ENCODE data around the gene LSM4. TPM values are rescaled to one million over a fixed set of nuclear protein-coding genes. Genes with fewer than 3 reads are reported as not detected.
"Not testable (repeated sequence)": the region's sequence is repeated elsewhere in the genome, so short reads cannot be mapped to it uniquely, and the experiment has no call there.

Gene LSM4
- total RNA-seq, result 10 to 100 TPM; 74.8 to 90.2 TPM

DNA sequence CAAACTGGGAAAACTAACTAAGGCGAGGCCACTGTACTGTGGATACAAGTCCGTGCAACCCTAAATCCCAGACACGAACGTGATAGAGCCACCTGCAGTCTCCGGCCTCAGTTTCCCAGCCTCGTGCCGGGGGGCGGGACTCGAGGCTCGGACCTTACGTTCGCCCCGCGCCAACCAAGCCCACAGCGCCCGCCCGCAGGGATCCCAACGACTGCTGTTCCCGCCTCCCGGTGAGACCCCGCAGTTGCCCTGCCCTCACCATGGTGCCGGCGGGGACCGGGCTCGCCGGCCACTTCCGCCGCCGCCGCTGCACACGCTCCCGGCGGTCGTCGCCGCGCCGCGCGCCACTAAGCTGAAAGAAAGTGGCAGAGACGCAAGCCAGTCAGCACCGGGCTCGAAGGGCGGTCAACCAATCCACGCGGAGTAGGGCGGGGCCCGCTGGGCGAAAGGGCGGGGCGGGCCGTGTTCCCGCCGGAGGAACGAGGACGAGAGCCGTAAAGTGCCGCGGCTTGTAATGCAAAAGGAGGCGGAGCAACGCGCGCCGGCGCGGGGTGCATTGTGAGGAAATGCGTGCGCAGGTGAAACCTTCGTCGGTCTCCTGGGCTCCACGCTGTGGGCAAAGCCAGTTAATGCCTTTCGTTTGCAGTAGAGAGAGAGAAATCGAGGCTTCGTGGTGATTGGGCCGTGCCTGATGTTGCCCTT lies at the start of gene LSM4:
Gene LSM4, minus strand, starts transcription at position 318 of the 702 bp plus-strand sequence. Its CDS starts 56 bp downstream, at position 262.
- Histone ChIP-seq H3K9me3 (no peaks in the 10 kb centered on the region), H3K27me3 (replicated peaks; ENCODE audit: insufficient read depth) (no peaks in the 10 kb centered on the region), H3K27ac (peak within 1 kb of the TSS; percentile 86), H3K36me3 (no peaks in the 10 kb centered on the region), H3K4me1 (ENCODE audit: control insufficient read depth in 1 of 2, low read depth in 2 of 2) (peaks cover 16 to 28% of the 10 kb centered on the region in 2 donors), H3K4me3 (peak within 1 kb of the TSS; percentile 78)
- DNase-seq (ENCODE audit: low spot score) (peak; percentile 93), ATAC-seq (ENCODE audit: insufficient number of reproducible peaks, low FRiP score, low read depth) (peak; percentile 95)
- TF ChIP-seq, protein P1, sequence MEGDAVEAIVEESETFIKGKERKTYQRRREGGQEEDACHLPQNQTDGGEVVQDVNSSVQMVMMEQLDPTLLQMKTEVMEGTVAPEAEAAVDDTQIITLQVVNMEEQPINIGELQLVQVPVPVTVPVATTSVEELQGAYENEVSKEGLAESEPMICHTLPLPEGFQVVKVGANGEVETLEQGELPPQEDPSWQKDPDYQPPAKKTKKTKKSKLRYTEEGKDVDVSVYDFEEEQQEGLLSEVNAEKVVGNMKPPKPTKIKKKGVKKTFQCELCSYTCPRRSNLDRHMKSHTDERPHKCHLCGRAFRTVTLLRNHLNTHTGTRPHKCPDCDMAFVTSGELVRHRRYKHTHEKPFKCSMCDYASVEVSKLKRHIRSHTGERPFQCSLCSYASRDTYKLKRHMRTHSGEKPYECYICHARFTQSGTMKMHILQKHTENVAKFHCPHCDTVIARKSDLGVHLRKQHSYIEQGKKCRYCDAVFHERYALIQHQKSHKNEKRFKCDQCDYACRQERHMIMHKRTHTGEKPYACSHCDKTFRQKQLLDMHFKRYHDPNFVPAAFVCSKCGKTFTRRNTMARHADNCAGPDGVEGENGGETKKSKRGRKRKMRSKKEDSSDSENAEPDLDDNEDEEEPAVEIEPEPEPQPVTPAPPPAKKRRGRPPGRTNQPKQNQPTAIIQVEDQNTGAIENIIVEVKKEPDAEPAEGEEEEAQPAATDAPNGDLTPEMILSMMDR (IDR thresholded peaks at IDR 0.05), result no peak

DNA sequence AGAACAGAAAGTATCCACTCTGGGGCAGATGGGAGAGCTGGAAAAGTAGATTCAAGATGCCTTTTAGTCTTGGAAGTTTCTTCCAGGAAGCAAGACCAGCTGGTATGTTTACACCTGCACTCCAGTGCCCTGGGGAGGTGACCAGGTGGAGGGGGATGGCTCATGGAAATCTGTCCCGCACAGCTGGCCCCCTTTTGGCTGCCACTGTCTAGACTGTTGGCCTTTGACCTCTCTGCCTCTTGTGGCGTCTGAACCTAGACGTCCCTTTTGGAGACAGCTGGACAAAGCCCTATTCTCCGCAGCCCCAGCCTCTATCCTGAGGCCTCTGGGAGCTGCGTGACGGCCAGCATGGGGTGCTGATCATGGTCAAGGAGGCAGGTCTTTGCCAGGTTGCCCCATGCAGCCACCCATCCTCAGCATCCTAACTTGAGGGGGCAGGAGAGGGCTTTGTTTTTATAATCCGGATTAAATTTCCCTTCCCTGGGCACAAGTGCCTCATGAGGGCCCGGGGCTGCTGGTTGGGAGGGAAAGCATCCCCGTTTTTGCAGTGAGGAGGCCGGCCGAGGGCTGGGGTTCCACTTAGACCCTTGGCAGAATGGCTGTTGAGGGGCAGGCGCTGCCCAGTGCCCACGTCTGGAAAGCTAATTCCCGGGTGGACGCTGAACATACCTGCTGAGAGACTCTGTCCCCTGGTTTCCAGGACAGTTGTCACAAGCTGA lies 45.8 kb upstream of the LSM4 start:
- DNase-seq (ENCODE audit: low spot score) (no peak), ATAC-seq (ENCODE audit: insufficient number of reproducible peaks, low FRiP score, low read depth) (no peak)
- peaks cover 13 to 28% of the 10 kb centered on the region in 2 donors for H3K4me1 ChIP-seq (ENCODE audit: control insufficient read depth in 1 of 2, low read depth in 2 of 2)
- H3K36me3 ChIP-seq, result no peaks in the 10 kb centered on the region
- TF ChIP-seq, protein P1 (IDR thresholded peaks at IDR 0.05), result no peak
- H3K4me3 ChIP-seq, result no peak overlapping the region
- no peaks in the 10 kb centered on the region for H3K9me3 ChIP-seq
- no peak overlapping the region for H3K27ac ChIP-seq
- no peaks in the 10 kb centered on the region for H3K27me3 ChIP-seq (replicated peaks; ENCODE audit: insufficient read depth)

- DNase-seq (ENCODE audit: low spot score) (no peak), ATAC-seq (ENCODE audit: insufficient number of reproducible peaks, low FRiP score, low read depth) (no peak)
- Histone ChIP-seq H3K4me3 (no peak overlapping the region), H3K36me3 (no peaks in the 10 kb centered on the region), H3K27me3 (replicated peaks; ENCODE audit: insufficient read depth) (no peaks in the 10 kb centered on the region), H3K4me1 (ENCODE audit: control insufficient read depth in 1 of 2, low read depth in 2 of 2) (peaks cover 12 to 24% of the 10 kb centered on the region in 2 donors), H3K9me3 (no peaks in the 10 kb centered on the region), H3K27ac (peak overlapping the region; percentile 80 to 81)
- TF ChIP-seq, protein P1 (IDR thresholded peaks at IDR 0.05), result no peak
Observed at GRCh38 chr19:18366021-18366435, 43.2 kb upstream of the LSM4 start.

- DNase-seq (ENCODE audit: low spot score), result peak; percentile 40
- H3K27ac ChIP-seq, result peak overlapping the region; percentile 80 to 81
- no peaks in the 10 kb centered on the region for H3K27me3 ChIP-seq (replicated peaks; ENCODE audit: insufficient read depth)
- peaks cover 12 to 24% of the 10 kb centered on the region in 2 donors for H3K4me1 ChIP-seq (ENCODE audit: control insufficient read depth in 1 of 2, low read depth in 2 of 2)
- no peaks in the 10 kb centered on the region for H3K9me3 ChIP-seq
- TF ChIP-seq, protein P1 (IDR thresholded peaks at IDR 0.05), result no peak
- peak; percentile 67 for ATAC-seq (ENCODE audit: insufficient number of reproducible peaks, low FRiP score, low read depth)
- peak overlapping the region; percentile 51 for H3K4me3 ChIP-seq
- H3K36me3 ChIP-seq, result peaks cover 6% of the 10 kb centered on the region
Observed at GRCh38 chr19:18364826-18365528, 42.1 kb upstream of the LSM4 start.

- peak overlapping the region; percentile 51 for H3K4me3 ChIP-seq
- not testable (repeated sequence) for ATAC-seq (ENCODE audit: insufficient number of reproducible peaks, low FRiP score, low read depth); H3K9me3 ChIP-seq; H3K27me3 ChIP-seq (replicated peaks; ENCODE audit: insufficient read depth); DNase-seq (ENCODE audit: low spot score)
- peaks cover 10% of the 10 kb centered on the region for H3K36me3 ChIP-seq
- peak overlapping the region; percentile 80 to 81 for H3K27ac ChIP-seq
- H3K4me1 ChIP-seq (ENCODE audit: control insufficient read depth in 1 of 2, low read depth in 2 of 2), result peaks cover 12 to 24% of the 10 kb centered on the region in 2 donors
Observed at GRCh38 chr19:18364277-18364825, 41.5 kb upstream of the LSM4 start.
